ENCODE results near the gene NRXN3.

DNA sequence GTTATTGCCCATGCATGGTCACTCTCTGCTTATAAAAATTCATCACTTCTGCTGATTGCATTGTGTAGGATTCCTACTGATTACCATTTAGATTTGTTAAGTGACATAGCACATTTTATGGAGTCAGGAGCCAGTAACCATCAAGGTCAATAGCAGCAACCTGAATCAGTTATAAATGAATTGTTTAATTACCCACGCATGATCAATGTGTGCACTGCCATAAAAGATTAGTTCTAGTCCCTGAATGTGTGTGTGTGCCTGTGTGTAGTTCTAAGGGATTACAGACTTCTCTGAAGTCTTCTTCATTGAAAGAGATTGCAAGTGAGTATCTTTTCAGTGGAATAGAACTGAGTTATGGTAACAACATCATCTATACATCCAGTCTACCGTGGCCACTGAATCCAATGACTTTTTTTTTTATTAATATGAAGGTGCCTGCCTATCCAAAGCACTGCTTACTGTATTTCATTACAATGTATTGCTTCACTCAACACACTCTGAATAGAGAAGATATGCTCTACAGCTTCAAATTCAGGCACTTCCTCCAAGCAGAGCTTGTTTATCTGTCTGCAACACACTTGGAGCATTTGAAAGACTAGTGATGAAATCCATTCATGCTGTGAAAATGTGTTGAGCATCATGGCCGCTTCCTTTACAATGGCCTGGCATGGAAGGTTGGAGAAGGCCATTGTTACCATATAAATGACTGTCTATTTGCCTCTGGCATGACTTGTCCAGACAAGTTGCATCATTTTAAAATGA is 1659.4 kb downstream of the NRXN3 start:
- no peak for TF ChIP-seq ZNF175 (tag by site-specific recombination; IDR thresholded peaks at IDR 0.05)
- TF ChIP-seq, protein P1, sequence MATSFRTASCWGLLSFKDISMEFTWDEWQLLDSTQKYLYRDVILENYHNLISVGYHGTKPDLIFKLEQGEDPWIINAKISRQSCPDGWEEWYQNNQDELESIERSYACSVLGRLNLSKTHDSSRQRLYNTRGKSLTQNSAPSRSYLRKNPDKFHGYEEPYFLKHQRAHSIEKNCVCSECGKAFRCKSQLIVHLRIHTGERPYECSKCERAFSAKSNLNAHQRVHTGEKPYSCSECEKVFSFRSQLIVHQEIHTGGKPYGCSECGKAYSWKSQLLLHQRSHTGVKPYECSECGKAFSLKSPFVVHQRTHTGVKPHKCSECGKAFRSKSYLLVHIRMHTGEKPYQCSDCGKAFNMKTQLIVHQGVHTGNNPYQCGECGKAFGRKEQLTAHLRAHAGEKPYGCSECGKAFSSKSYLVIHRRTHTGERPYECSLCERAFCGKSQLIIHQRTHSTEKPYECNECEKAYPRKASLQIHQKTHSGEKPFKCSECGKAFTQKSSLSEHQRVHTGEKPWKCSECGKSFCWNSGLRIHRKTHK (tag by site-specific recombination; IDR thresholded peaks at IDR 0.05): no peak
- TF ChIP-seq HOXA7 (CRISPR knock-in tag; IDR thresholded peaks at IDR 0.05; ENCODE audit: borderline replicate concordance): no peak
- TF ChIP-seq, protein P2, sequence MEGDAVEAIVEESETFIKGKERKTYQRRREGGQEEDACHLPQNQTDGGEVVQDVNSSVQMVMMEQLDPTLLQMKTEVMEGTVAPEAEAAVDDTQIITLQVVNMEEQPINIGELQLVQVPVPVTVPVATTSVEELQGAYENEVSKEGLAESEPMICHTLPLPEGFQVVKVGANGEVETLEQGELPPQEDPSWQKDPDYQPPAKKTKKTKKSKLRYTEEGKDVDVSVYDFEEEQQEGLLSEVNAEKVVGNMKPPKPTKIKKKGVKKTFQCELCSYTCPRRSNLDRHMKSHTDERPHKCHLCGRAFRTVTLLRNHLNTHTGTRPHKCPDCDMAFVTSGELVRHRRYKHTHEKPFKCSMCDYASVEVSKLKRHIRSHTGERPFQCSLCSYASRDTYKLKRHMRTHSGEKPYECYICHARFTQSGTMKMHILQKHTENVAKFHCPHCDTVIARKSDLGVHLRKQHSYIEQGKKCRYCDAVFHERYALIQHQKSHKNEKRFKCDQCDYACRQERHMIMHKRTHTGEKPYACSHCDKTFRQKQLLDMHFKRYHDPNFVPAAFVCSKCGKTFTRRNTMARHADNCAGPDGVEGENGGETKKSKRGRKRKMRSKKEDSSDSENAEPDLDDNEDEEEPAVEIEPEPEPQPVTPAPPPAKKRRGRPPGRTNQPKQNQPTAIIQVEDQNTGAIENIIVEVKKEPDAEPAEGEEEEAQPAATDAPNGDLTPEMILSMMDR (tag by site-specific recombination; IDR thresholded peaks at IDR 0.05): no peak
- TF ChIP-seq, protein P3, sequence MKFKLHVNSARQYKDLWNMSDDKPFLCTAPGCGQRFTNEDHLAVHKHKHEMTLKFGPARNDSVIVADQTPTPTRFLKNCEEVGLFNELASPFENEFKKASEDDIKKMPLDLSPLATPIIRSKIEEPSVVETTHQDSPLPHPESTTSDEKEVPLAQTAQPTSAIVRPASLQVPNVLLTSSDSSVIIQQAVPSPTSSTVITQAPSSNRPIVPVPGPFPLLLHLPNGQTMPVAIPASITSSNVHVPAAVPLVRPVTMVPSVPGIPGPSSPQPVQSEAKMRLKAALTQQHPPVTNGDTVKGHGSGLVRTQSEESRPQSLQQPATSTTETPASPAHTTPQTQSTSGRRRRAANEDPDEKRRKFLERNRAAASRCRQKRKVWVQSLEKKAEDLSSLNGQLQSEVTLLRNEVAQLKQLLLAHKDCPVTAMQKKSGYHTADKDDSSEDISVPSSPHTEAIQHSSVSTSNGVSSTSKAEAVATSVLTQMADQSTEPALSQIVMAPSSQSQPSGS (tag by site-specific recombination; IDR thresholded peaks at IDR 0.05; ENCODE audit: low read depth): no peak
- TF ChIP-seq ZIC2 (tag by site-specific recombination; IDR thresholded peaks at IDR 0.05): no peak
- TF ChIP-seq, protein P4, sequence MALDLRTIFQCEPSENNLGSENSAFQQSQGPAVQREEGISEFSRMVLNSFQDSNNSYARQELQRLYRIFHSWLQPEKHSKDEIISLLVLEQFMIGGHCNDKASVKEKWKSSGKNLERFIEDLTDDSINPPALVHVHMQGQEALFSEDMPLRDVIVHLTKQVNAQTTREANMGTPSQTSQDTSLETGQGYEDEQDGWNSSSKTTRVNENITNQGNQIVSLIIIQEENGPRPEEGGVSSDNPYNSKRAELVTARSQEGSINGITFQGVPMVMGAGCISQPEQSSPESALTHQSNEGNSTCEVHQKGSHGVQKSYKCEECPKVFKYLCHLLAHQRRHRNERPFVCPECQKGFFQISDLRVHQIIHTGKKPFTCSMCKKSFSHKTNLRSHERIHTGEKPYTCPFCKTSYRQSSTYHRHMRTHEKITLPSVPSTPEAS (tag by site-specific recombination; IDR thresholded peaks at IDR 0.05): no peak
- TF ChIP-seq ZNF747 (tag by site-specific recombination; IDR thresholded peaks at IDR 0.05): no peak
- TF ChIP-seq ZNF664 (tag by site-specific recombination; IDR thresholded peaks at IDR 0.05): no peak
- TF ChIP-seq, protein P5, sequence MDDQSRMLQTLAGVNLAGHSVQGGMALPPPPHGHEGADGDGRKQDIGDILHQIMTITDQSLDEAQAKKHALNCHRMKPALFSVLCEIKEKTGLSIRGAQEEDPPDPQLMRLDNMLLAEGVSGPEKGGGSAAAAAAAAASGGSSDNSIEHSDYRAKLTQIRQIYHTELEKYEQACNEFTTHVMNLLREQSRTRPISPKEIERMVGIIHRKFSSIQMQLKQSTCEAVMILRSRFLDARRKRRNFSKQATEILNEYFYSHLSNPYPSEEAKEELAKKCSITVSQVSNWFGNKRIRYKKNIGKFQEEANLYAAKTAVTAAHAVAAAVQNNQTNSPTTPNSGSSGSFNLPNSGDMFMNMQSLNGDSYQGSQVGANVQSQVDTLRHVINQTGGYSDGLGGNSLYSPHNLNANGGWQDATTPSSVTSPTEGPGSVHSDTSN (CRISPR knock-in tag; IDR thresholded peaks at IDR 0.05): no peak
- TF ChIP-seq ZFP41 (tag by site-specific recombination; IDR thresholded peaks at IDR 0.05; ENCODE audit: borderline replicate concordance): no peak
